ENCODE measurements around the gene TTLL9.

DNA sequence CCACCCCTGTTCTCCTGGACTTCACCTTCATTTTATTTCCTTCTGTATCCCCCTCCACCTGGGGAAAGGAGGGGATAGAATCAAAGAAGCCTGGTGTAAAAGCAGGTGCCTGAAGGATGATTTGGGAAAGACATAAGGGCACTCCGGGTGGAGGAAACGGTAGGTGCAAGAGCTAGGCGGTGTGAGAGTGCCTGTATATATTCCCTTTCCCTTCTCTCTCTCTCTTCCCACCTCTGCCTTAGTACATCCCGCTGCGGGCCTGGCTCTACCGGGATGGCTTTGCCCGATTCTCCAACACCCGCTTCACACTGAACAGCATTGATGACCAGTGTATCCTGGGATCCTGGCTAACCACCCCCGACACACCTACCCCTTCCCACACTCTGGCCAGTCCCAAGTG lies 55.2 kb downstream of the TTLL9 start:
- TF ChIP-seq POLR2A (IDR thresholded peaks at IDR 0.05), result no peak
- TF ChIP-seq, protein P1, sequence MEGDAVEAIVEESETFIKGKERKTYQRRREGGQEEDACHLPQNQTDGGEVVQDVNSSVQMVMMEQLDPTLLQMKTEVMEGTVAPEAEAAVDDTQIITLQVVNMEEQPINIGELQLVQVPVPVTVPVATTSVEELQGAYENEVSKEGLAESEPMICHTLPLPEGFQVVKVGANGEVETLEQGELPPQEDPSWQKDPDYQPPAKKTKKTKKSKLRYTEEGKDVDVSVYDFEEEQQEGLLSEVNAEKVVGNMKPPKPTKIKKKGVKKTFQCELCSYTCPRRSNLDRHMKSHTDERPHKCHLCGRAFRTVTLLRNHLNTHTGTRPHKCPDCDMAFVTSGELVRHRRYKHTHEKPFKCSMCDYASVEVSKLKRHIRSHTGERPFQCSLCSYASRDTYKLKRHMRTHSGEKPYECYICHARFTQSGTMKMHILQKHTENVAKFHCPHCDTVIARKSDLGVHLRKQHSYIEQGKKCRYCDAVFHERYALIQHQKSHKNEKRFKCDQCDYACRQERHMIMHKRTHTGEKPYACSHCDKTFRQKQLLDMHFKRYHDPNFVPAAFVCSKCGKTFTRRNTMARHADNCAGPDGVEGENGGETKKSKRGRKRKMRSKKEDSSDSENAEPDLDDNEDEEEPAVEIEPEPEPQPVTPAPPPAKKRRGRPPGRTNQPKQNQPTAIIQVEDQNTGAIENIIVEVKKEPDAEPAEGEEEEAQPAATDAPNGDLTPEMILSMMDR (IDR thresholded peaks at IDR 0.05), result no peak
- TF ChIP-seq EP300 (IDR thresholded peaks at IDR 0.05), result no peak

Measured in suprapubic skin (tissue), 3 donors.